ENCODE data around the gene AP3B2. TPM values are rescaled to one million over a fixed set of nuclear protein-coding genes. Genes with fewer than 3 reads are reported as not detected.
A peak's percentile ranks its signal among the peaks of the same experiment; 100 is the strongest.

The AP3B2 gene
- total and polyA plus RNA-seq, 4 donors, result 0.10 to 0.33 TPM; not detected in 2

DNA sequence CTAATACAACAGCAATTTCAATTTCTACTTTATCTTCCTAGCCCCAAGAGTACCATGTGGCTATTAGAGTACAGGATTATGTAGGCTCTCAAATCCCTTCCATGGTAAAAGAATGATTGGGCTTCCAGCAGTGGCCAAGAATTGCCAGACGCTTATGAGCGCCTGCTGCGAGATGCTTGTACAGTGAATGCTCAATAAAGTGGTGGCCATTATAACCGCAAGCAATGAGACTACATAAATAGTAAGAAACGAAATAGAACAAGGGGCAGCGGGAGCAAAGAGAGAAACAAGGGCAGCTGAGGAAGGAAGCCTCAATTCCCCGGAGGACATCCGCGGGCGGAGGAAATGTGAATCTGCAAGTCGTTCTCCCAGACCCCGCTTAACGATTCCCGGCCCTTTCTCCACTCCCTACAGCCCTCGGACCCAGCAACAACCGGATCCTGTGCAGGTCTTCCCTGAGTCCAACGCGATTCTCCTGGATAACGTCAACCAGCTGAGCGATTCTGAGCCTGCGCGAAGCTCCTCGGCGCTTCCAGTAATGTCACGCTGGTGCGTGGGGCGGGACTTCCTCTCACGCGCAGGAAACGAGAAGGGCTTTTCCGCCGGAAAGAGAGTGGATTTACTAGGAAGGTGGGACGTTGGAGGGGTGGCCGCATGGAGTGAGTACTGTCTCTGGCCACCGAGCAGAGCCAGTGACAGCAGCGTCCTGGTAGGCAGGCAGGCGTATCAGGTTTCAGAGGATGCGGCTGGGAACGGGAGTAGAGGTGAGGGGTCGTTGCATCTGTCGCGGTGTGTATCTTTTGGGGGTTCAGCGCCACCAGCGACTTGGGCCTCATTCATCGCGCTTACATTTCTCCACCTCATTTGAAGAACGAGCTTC is 40.5 kb upstream of the AP3B2 start:
- DNase-seq (ENCODE audit: low spot score), result peak; percentile 88
- Histone ChIP-seq H3K9ac (ENCODE audit: low read depth in 1 of 2, low read length in 2 of 2) (peak overlapping the region; percentile 63 to 92), H3K27ac (ENCODE audit: low read depth in 1 of 2, low read length in 2 of 2) (peak overlapping the region; percentile 78 to 81), H3K27me3 (ENCODE audit: control insufficient read depth in 4 of 4, insufficient read depth in 4 of 4, low read length in 3 of 4) (no peaks in the 10 kb centered on the region), H3K36me3 (ENCODE audit: control insufficient read depth in 4 of 4, insufficient read depth in 3 of 4, low read depth in 1 of 4, low read length in 3 of 4) (peaks cover 2 to 18% (median 9%) of the 10 kb centered on the region in 4 donors), H3K4me3 (ENCODE audit: low read depth in 1 of 3, low read length in 3 of 3) (peak overlapping the region; percentile 70 to 95 (median 95)), H3K9me3 (ENCODE audit: control insufficient read depth in 4 of 4, low read length in 3 of 4) (no peaks in the 10 kb centered on the region), H3K4me1 (ENCODE audit: control insufficient read depth in 4 of 4, insufficient read depth in 4 of 4, low read length in 3 of 4) (peaks cover 6 to 24% (median 10%) of the 10 kb centered on the region in 4 donors)
- under 1% methylated on average over 47 of the region's 47 CpGs for WGBS
- TF ChIP-seq HNF4G (IDR thresholded peaks at IDR 0.05), result no peak
- TF ChIP-seq FOXA2 (IDR thresholded peaks at IDR 0.05), result no peak
- peak; percentile 86 for TF ChIP-seq TAF1 (conservative IDR thresholded peaks at IDR 0.05)
- TF ChIP-seq RAD21 (IDR thresholded peaks at IDR 0.05), result peak; percentile 51 to 60
- TF ChIP-seq NR2F2 (IDR thresholded peaks at IDR 0.05), result peak; percentile 26
- TF ChIP-seq, protein P1, sequence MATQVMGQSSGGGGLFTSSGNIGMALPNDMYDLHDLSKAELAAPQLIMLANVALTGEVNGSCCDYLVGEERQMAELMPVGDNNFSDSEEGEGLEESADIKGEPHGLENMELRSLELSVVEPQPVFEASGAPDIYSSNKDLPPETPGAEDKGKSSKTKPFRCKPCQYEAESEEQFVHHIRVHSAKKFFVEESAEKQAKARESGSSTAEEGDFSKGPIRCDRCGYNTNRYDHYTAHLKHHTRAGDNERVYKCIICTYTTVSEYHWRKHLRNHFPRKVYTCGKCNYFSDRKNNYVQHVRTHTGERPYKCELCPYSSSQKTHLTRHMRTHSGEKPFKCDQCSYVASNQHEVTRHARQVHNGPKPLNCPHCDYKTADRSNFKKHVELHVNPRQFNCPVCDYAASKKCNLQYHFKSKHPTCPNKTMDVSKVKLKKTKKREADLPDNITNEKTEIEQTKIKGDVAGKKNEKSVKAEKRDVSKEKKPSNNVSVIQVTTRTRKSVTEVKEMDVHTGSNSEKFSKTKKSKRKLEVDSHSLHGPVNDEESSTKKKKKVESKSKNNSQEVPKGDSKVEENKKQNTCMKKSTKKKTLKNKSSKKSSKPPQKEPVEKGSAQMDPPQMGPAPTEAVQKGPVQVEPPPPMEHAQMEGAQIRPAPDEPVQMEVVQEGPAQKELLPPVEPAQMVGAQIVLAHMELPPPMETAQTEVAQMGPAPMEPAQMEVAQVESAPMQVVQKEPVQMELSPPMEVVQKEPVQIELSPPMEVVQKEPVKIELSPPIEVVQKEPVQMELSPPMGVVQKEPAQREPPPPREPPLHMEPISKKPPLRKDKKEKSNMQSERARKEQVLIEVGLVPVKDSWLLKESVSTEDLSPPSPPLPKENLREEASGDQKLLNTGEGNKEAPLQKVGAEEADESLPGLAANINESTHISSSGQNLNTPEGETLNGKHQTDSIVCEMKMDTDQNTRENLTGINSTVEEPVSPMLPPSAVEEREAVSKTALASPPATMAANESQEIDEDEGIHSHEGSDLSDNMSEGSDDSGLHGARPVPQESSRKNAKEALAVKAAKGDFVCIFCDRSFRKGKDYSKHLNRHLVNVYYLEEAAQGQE (IDR thresholded peaks at IDR 0.05), result peak; percentile 79
- TF ChIP-seq, protein P2, sequence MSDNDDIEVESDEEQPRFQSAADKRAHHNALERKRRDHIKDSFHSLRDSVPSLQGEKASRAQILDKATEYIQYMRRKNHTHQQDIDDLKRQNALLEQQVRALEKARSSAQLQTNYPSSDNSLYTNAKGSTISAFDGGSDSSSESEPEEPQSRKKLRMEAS (IDR thresholded peaks at IDR 0.05), result peak; percentile 99
- TF ChIP-seq GABPA (IDR thresholded peaks at IDR 0.05 in 1 of 2, conservative IDR thresholded peaks at IDR 0.05 in 1 of 2), result peak; percentile 89 to 100
- TF ChIP-seq YY1 (IDR thresholded peaks at IDR 0.05), result peak; percentile 94
- TF ChIP-seq FOXA1 (IDR thresholded peaks at IDR 0.05), result no peak
- TF ChIP-seq, protein P3, sequence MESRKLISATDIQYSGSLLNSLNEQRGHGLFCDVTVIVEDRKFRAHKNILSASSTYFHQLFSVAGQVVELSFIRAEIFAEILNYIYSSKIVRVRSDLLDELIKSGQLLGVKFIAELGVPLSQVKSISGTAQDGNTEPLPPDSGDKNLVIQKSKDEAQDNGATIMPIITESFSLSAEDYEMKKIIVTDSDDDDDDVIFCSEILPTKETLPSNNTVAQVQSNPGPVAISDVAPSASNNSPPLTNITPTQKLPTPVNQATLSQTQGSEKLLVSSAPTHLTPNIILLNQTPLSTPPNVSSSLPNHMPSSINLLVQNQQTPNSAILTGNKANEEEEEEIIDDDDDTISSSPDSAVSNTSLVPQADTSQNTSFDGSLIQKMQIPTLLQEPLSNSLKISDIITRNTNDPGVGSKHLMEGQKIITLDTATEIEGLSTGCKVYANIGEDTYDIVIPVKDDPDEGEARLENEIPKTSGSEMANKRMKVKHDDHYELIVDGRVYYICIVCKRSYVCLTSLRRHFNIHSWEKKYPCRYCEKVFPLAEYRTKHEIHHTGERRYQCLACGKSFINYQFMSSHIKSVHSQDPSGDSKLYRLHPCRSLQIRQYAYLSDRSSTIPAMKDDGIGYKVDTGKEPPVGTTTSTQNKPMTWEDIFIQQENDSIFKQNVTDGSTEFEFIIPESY (IDR thresholded peaks at IDR 0.05), result peak; percentile 94
- TF ChIP-seq SP1 (IDR thresholded peaks at IDR 0.05), result peak; percentile 39
- TF ChIP-seq, protein P4, sequence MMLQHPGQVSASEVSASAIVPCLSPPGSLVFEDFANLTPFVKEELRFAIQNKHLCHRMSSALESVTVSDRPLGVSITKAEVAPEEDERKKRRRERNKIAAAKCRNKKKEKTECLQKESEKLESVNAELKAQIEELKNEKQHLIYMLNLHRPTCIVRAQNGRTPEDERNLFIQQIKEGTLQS (IDR thresholded peaks at IDR 0.05), result no peak
- TF ChIP-seq EGR1 (IDR thresholded peaks at IDR 0.05; ENCODE audit: low read depth in 2 of 2), result peak; percentile 57 to 83
- TF ChIP-seq HNF4A (conservative IDR thresholded peaks at IDR 0.05), result peak; percentile 16 to 17
- peak in 1 of 2 donors; percentile 35 for TF ChIP-seq RXRA (IDR thresholded peaks at IDR 0.05)

DNA sequence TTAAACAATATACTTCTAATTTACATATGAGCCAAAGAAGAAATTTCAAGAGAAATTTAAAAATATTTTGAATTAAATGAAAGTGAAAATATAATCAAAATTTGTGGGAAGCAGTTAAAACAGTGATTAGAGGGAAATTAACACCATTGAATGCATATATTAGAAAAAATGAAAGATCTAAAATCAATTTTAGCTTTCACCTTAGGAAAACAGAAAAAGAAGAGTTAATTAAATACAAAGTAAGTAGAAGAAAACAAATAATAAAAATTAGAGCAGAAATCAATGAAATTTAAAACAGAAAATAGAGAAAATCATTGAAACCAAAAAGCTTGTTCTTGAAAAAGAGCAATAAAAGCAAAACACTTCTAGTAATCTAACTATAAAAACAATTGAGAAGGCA is 38.6 kb upstream of the AP3B2 start:
- no peak for DNase-seq (ENCODE audit: low spot score)

More for the DNA sequence above, 38.6 kb upstream of the AP3B2 start:
- Histone ChIP-seq H3K27me3 (ENCODE audit: control insufficient read depth in 4 of 4, insufficient read depth in 4 of 4, low read length in 3 of 4) (no peaks in the 10 kb centered on the region), H3K36me3 (ENCODE audit: control insufficient read depth in 4 of 4, insufficient read depth in 3 of 4, low read depth in 1 of 4, low read length in 3 of 4) (peaks cover 0 to 9% (median under 1%) of the 10 kb centered on the region in 4 donors), H3K27ac (ENCODE audit: low read depth in 1 of 2, low read length in 2 of 2) (no peak overlapping the region), H3K9me3 (ENCODE audit: control insufficient read depth in 4 of 4, low read length in 3 of 4) (no peaks in the 10 kb centered on the region), H3K4me1 (ENCODE audit: control insufficient read depth in 4 of 4, insufficient read depth in 4 of 4, low read length in 3 of 4) (peaks cover 6 to 24% (median 10%) of the 10 kb centered on the region in 4 donors), H3K4me3 (ENCODE audit: low read depth in 1 of 3, low read length in 3 of 3) (no peak overlapping the region), H3K9ac (ENCODE audit: low read depth in 1 of 2, low read length in 2 of 2) (no peak overlapping the region)
- TF ChIP-seq HNF4G (IDR thresholded peaks at IDR 0.05) (no peak), RAD21 (IDR thresholded peaks at IDR 0.05) (no peak), SP1 (IDR thresholded peaks at IDR 0.05) (no peak), FOXA1 (IDR thresholded peaks at IDR 0.05) (no peak)
- TF ChIP-seq, protein P3 (IDR thresholded peaks at IDR 0.05), result no peak
- TF ChIP-seq, protein P1 (IDR thresholded peaks at IDR 0.05), result no peak

All from liver (tissue), 9 donors.